Skeletal muscle satellite cell (primary cell): ENCODE data around the gene OR2L8.
"Not testable (repeated sequence)": the region's sequence is repeated elsewhere in the genome, so short reads cannot be mapped to it uniquely, and the experiment has no call there.

Experiments
- H3K27me3 ChIP-seq: 2 replicates; pipeline ENCODE4 v1.7.0; 2013; ENCODE audit warnings: low read length; ENCODE audit not compliant: control insufficient read depth, insufficient read depth
- H3K36me3 ChIP-seq: 2 replicates; pipeline ENCODE4 v1.7.0; 2013; ENCODE audit warnings: mild to moderate bottlenecking, control low read depth, low read length; ENCODE audit not compliant: insufficient read depth
- H3K4me1 ChIP-seq: 2 replicates; pipeline ENCODE4 v1.7.0; 2013; ENCODE audit warnings: low read length; ENCODE audit not compliant: control insufficient read depth, insufficient read depth
- H3K4me2 ChIP-seq: 2 replicates; pipeline ENCODE4 v1.7.0; 2013; ENCODE audit warnings: mild to moderate bottlenecking, low read length
- H3K4me3 ChIP-seq: 2 replicates; pipeline ENCODE4 v1.7.0; 2013; ENCODE audit warnings: low read length
- H3K9ac ChIP-seq: 2 replicates; pipeline ENCODE4 v1.7.0; 2013; ENCODE audit warnings: mild to moderate bottlenecking, low read depth, low read length, moderate library complexity
- H3K9me3 ChIP-seq: replicated peaks from 2 replicates; pipeline ENCODE4 v1.7.0; 2013; ENCODE audit warnings: mild to moderate bottlenecking, control low read depth, low read length

OR2L8 gene

DNA sequence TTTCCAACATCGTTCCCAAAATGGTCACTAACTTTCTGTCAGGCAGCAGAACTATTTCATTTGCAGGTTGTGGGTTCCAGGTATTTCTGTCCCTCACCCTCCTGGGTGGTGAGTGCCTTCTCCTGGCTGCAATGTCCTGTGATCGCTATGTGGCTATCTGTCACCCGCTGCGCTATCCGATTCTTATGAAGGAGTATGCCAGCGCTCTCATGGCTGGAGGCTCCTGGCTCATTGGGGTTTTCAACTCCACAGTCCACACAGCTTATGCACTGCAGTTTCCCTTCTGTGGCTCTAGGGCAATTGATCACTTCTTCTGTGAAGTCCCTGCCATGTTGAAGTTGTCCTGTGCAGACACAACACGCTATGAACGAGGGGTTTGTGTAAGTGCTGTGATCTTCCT, 14.7 kb upstream of the OR2L8 start:
- Histone ChIP-seq H3K9me3 (peaks cover 4% of the 10 kb centered on the region), H3K4me1 (no peaks in the 10 kb centered on the region), H3K36me3 (no peaks in the 10 kb centered on the region), H3K9ac (no peak overlapping the region), H3K27me3 (no peaks in the 10 kb centered on the region), H3K4me2 (no peak overlapping the region), H3K4me3 (no peak overlapping the region)

DNA sequence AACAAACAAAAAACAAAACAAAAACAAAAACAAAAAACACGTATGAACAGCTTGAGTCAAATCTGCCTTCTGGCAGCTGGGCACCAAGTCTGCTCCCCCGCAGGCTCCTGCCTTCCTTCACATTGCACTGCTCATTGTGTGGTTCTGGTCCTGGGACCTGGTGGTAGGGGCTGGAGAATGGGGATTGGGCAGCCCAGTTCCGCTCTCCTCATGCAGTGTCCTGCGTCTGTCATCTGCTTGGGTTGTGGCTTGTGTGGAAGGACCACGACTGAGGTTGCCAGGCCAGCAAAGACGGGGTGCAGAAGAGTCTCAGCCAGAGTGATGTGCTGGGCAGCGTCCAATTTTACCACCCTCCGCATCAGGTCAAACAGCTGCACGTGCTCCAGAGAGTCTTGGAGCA, 12.9 kb upstream of the OR2L8 start:
- no peak overlapping the region for H3K4me2 ChIP-seq
- no peaks in the 10 kb centered on the region for H3K36me3 ChIP-seq
- H3K9me3 ChIP-seq = peaks cover 4% of the 10 kb centered on the region
- no peak overlapping the region for H3K4me3 ChIP-seq
- H3K9ac ChIP-seq = no peak overlapping the region
- H3K4me1 ChIP-seq = no peaks in the 10 kb centered on the region
- H3K27me3 ChIP-seq = no peaks in the 10 kb centered on the region

DNA sequence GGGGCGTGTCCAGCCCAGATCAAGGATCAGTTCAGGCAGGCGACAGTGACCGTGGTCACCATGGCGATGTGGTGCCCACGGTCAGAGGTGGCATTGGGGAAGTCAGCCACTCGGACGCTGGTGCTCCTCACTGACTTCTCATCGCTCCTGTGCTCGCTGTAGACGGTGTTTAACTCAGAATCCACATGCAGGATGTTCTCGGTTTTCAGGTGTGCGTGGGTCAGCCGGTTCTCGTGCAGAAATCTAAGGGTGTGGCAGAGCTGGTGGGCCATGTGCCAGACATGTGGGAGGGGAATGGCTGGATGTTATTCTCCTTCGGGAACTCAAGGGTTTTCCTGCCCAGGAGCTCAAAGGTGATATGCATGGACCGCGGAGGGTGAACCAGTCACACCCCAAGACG, 12.2 kb upstream of the OR2L8 start:
- Histone ChIP-seq H3K27me3 (no peaks in the 10 kb centered on the region), H3K36me3 (no peaks in the 10 kb centered on the region), H3K4me2 (no peak overlapping the region), H3K4me1 (no peaks in the 10 kb centered on the region), H3K9me3 (no peaks in the 10 kb centered on the region), H3K4me3 (no peak overlapping the region), H3K9ac (no peak overlapping the region)

DNA sequence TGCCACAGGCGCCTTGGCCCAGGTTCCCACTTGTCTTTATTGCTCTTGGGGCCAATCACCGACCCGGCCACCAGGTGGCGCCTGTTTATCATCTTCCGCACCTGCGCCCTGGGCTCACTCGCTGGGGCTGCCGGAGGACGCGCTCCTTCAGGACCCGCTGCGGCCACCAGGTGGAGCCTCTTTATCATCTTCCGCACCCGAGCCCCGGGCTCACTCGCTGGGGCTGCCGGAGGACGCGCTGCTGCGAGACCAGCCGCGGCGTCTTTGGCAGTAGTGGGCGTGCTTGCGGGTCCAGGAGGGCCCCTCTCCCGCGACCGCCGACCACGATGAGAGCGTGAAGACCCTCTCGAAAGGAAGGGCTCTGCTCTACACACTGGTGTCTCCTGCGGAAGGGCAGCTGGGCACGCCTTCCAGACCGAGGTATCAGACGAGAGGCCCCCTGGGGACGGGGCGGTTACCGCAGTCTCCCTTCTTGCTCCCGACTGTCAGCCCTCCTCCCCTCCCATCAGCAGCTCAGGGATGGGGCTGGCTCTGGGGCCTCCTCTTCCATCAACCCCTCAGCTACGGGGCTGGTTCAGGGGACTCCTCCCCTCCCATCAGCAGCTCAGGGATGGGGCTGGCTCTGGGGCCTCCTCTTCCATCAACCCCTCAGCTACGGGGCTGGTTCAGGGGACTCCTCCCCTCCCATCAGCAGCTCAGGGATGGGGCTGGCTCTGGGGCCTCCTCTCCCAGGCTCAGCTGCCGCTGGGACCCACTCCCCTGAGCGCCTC, 11.5 kb upstream of the OR2L8 start:
- not testable (repeated sequence) for H3K9me3 ChIP-seq, H3K9ac ChIP-seq, H3K4me3 ChIP-seq

DNA sequence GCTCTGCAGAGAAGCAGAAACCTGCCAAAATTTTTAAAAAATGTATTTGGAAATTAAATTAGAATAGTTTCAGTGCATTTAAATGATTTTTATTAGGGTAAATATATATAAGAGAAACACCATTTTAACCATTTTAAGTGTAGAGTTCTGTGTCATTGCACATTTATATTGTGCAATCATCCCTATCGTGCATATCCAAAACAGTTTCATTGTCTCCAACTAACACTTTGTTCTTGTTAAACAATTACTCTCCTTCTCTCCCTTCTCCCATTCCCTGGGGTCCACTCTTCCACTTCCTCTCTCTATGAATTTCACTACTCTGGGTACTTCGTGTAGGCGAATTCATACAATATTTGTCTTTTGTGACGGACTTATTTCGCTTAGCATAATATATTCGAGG, 6.0 kb upstream of the OR2L8 start:
- Histone ChIP-seq H3K9me3 (peaks cover 2% of the 10 kb centered on the region), H3K4me3 (no peak overlapping the region), H3K27me3 (no peaks in the 10 kb centered on the region), H3K36me3 (no peaks in the 10 kb centered on the region), H3K4me2 (no peak overlapping the region), H3K9ac (no peak overlapping the region), H3K4me1 (no peaks in the 10 kb centered on the region)

More for the DNA sequence above, 11.5 kb upstream of the OR2L8 start:
- H3K4me2 ChIP-seq, H3K27me3 ChIP-seq, H3K36me3 ChIP-seq, H3K4me1 ChIP-seq: not testable (repeated sequence)

DNA sequence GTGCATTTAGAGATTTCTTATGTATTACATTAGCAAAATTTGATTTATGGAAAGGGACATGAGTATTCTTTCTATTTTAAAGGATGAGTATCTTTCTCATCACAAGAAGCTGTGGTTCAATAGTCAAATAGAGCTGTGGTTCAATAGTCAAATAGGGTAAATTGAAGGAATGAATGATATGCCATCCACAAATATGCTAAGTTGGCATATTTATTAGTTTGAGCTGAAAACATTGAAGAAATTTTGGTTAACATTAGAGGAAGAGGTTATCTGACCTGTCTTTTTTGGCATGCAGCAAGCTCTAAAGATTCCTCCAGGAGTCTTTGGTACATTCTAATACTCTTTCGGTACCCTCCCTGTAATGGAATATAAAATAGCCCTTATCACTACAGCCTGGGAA, 4.8 kb downstream of the OR2L8 start:
- Histone ChIP-seq H3K9ac (no peak overlapping the region), H3K4me1 (no peaks in the 10 kb centered on the region), H3K4me2 (no peak overlapping the region), H3K4me3 (no peak overlapping the region), H3K27me3 (no peaks in the 10 kb centered on the region), H3K9me3 (no peaks in the 10 kb centered on the region), H3K36me3 (no peaks in the 10 kb centered on the region)

DNA sequence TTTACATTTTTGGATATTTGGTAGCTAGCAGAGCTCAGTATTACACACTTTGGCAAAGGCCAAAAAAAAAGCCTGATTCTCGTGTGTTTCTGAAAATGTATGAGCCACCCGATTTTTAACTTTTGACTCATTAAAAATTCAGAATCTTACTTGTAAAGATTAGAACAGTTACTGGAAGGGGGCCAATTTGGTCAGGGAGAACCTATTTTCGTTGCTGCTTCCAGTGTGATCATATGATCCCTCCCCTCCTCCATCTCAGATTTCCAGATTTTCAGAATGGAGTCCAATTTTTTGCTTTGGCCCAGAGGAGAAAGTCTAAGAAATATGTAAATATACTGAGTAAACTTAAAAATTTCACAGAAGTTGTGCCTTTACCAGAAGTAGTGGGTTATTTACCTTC, 13.1 kb downstream of the OR2L8 start:
- no peaks in the 10 kb centered on the region for H3K36me3 ChIP-seq
- H3K4me2 ChIP-seq = no peak overlapping the region
- H3K9me3 ChIP-seq = peaks cover 2% of the 10 kb centered on the region
- no peak overlapping the region for H3K9ac ChIP-seq
- no peak overlapping the region for H3K4me3 ChIP-seq
- no peaks in the 10 kb centered on the region for H3K27me3 ChIP-seq
- H3K4me1 ChIP-seq = no peaks in the 10 kb centered on the region

DNA sequence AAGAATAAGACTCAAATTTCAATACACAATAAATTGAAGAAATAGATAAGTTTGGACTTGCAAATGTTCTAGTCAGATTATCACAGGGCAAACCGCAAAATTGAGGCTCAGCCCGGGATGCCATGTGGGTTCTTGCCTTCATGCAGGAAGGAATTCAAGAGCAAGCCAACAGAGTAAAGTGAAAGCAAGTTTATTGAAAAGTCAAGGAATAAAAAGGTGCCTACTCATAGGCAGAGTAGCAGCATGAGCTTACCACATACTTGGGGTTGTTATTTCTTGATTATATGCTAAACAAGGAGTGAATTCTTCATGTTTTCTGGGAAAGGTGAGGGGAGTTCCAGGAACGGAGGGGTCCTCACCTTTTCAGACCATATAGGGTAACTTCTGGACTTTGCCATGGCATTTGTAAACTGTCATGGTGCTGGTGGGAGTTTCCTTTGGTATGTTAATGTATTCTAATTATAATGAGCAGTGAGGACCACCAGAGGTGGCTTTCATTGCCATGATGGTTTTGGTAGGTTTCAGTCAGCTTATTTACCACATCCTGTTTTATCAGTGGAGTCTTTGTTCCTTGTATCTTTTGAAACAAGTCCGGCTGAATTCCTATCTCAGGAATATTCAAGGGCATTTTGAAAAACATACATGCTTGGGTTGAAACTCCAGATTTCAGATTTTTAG, 14.4 kb downstream of the OR2L8 start:
- Histone ChIP-seq H3K4me1 (no peaks in the 10 kb centered on the region), H3K36me3 (no peaks in the 10 kb centered on the region), H3K4me2 (no peak overlapping the region), H3K9ac (no peak overlapping the region), H3K9me3 (peaks cover 2% of the 10 kb centered on the region), H3K4me3 (no peak overlapping the region), H3K27me3 (no peaks in the 10 kb centered on the region)

DNA sequence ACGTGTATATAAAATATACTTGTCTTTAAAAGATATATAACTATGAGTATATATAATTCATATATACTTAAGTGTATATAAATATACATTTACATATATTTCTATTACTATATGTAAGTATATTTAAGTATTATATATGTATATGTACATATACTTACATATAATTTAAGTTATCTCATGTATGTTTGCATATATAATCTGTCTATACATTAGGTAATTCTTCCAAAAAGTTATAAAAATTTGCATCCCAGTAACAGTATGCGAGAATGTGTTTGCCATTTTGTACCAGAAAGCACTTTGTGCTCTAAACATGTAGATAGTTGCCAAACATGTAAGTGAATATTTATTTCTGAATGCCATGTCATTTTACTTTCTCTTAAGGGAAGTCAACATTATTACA, 16.3 kb downstream of the OR2L8 start, which contains the start of gene OR2AK2:
Gene OR2AK2 (plus strand): TSS at position 301 of the 400 bp plus-strand sequence. CDS start 144 bp downstream, outside the sequence.
- Histone ChIP-seq H3K9me3 (peaks cover 2% of the 10 kb centered on the region), H3K4me1 (no peaks in the 10 kb centered on the region), H3K36me3 (no peaks in the 10 kb centered on the region)

DNA sequence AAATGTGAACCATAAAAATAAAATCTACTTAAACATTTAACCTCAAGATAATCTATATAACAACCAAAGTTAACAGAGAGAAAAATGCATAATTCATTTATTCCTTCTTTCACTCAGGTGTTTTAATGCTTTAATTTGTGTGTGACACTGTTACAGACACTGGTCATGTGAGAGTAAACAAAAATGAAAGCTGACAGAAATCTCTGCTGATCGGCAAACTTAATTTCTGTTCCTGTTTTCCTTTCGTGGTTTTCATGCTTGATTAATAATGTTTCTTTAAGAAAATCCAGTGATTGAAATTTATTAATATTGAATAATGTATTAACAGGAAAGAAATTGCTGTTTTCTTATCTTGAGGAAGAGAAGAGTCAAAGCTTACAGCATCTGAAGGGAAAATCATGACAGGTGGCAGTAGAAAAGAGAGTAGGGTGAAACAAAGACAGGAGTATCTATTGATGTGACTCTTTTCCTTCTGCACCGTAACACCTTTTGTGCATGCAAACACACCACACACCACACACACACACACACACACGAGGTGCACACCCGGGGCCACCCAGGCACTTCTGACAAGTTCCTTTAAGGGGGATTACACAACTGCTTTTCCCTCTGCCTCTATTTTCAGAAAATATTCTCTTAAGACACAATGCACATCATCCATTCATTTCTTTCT, 18.0 kb downstream of the OR2L8 start:
- no peaks in the 10 kb centered on the region for H3K36me3 ChIP-seq
- no peaks in the 10 kb centered on the region for H3K27me3 ChIP-seq
- H3K4me2 ChIP-seq = no peak overlapping the region
- H3K9me3 ChIP-seq = peaks cover 2% of the 10 kb centered on the region
- H3K4me1 ChIP-seq = no peaks in the 10 kb centered on the region
- H3K4me3 ChIP-seq = no peak overlapping the region
- H3K9ac ChIP-seq = no peak overlapping the region

More for the DNA sequence above, 16.3 kb downstream of the OR2L8 start, which contains the start of gene OR2AK2:
- no peak within 1 kb of the TSS for H3K4me3 ChIP-seq
- H3K27me3 ChIP-seq = no peaks in the 10 kb centered on the region
- no peak within 1 kb of the TSS for H3K9ac ChIP-seq
- H3K4me2 ChIP-seq = no peak within 1 kb of the TSS

DNA sequence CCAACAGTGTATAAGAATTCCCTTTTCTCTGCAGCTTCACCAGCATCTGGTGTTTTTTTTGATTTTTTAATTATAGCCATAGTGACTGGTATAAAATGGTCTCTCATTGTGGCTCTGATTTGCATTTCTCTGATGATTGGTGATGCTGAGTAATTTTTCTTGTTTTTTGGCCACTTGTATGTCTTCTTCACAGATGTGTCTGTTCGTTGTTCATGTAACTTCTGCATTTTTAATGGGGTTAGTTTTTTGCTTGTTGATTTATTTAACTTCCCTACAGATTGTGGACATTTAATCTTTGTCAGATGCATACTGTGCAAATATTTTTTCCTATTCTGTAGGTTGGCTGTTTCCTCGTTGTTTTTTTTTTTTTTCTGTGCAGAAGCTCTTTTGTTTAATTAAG, 44.3 kb downstream of the OR2L8 start:
- Histone ChIP-seq H3K4me3 (no peak overlapping the region), H3K9ac (no peak overlapping the region), H3K4me2 (no peak overlapping the region), H3K9me3 (peaks cover 3% of the 10 kb centered on the region), H3K4me1 (no peaks in the 10 kb centered on the region), H3K36me3 (no peaks in the 10 kb centered on the region), H3K27me3 (no peaks in the 10 kb centered on the region)
